Neural cell (in vitro differentiated cells): Measurements from ENCODE around the gene TPSAB1. TPM values are rescaled to one million over a fixed set of nuclear protein-coding genes. Genes with fewer than 3 reads are reported as not detected.

ENCODE experiments used
- H2AFZ ChIP-seq: fragments of 200-600, 300-800 bp; sonication (generic), shearing (Covaris generic); 2 replicates; pipeline ENCODE4 v1.6.0; 2014; ENCODE audit warnings: low read depth, mild to moderate bottlenecking, antibody characterized with exemption, low read length, moderate library complexity
- H3F3A ChIP-seq: fragments of 200-600 bp; shearing (Covaris generic); 2 replicates; pipeline ENCODE4 v1.6.1; 2016; ENCODE audit warnings: mild to moderate bottlenecking, moderate library complexity, mixed read lengths, antibody characterized with exemption, low read length; ENCODE audit not compliant: insufficient read depth, poor library complexity, severe bottlenecking
- H3K27ac ChIP-seq: fragments of 200-600, 300-800 bp; sonication (generic), shearing (Covaris generic); 2 replicates; pipeline ENCODE4 v1.5.1; 2014; ENCODE audit warnings: mild to moderate bottlenecking, low read length, moderate library complexity
- H3K27me3 ChIP-seq: fragments of 300-800, 200-600 bp; sonication (generic), shearing (Covaris generic); 2 replicates; pipeline ENCODE4 v1.6.0; 2014; ENCODE audit warnings: mild to moderate bottlenecking, low read depth, low read length, moderate library complexity; ENCODE audit not compliant: insufficient read depth
- H3K36me3 ChIP-seq: fragments of 300-800, 200-600 bp; sonication (generic), shearing (Covaris generic); 2 replicates; pipeline ENCODE4 v1.5.1; 2014; ENCODE audit warnings: mild to moderate bottlenecking, antibody characterized with exemption, low read length, moderate library complexity; ENCODE audit not compliant: insufficient read depth
- H3K4me2 ChIP-seq: fragments of 300-800, 200-600 bp; sonication (generic), shearing (Covaris generic); 2 replicates; pipeline ENCODE4 v1.6.0; 2014; ENCODE audit warnings: mild to moderate bottlenecking, low read length
- H3K4me3 ChIP-seq: fragments of 300-800, 200-600 bp; sonication (generic), shearing (Covaris generic); 2 replicates; pipeline ENCODE4 v1.5.1; 2014; ENCODE audit warnings: mild to moderate bottlenecking, low read length, moderate library complexity
- H3K79me2 ChIP-seq: fragments of 200-600 bp; shearing (Covaris generic); replicated peaks from 2 replicates; pipeline ENCODE4 v1.6.0; 2014; ENCODE audit warnings: mild to moderate bottlenecking, low read length, moderate library complexity; ENCODE audit not compliant: insufficient read depth
- H3K9ac ChIP-seq: fragments of 300-800, 200-600 bp; sonication (generic), shearing (Covaris generic); 2 replicates; pipeline ENCODE4 v1.6.1; 2016; ENCODE audit warnings: mild to moderate bottlenecking, low read length, mixed read lengths
- H3K9me2 ChIP-seq: fragments of 200-600 bp; shearing (Covaris generic); 2 replicates; pipeline ENCODE4 v1.6.1; 2016; ENCODE audit warnings: mild to moderate bottlenecking, low read length, mixed read lengths; ENCODE audit not compliant: insufficient read depth
- H3K9me3 ChIP-seq: fragments of 200-600, 300-800 bp; sonication (generic), shearing (Covaris generic); 2 replicates; pipeline ENCODE4 v1.6.1; 2016; ENCODE audit warnings: mild to moderate bottlenecking, mixed run types, low read length, moderate library complexity, mixed read lengths
- H4K20me1 ChIP-seq: fragments of 200-600 bp; shearing (Covaris generic); 2 replicates; pipeline ENCODE4 v1.6.1; 2016; ENCODE audit warnings: mild to moderate bottlenecking, mixed run types; ENCODE audit not compliant: insufficient read depth
- EP300 ChIP-seq: fragments of 450-650 bp; conservative IDR thresholded peaks from 2 replicates; pipeline ENCODE4 v1.6.1; 2014; ENCODE audit warnings: antibody characterized with exemption, mild to moderate bottlenecking, moderate library complexity; ENCODE audit not compliant: poor library complexity, severe bottlenecking
- EZH2 ChIP-seq: fragments of 200-600, 300-800 bp; shearing (Covaris generic), sonication (generic); IDR thresholded peaks from 2 replicates; pipeline ENCODE4 v1.6.1; 2014; ENCODE audit warnings: antibody characterized with exemption, low read length, borderline replicate concordance, mild to moderate bottlenecking; ENCODE audit not compliant: insufficient read depth, poor library complexity, severe bottlenecking
- MXI1 ChIP-seq: fragments of 450-650 bp; conservative IDR thresholded peaks from 2 replicates; pipeline ENCODE4 v1.6.1; 2014; ENCODE audit warnings: antibody characterized with exemption, mild to moderate bottlenecking; ENCODE audit not compliant: poor library complexity, severe bottlenecking
- POLR2AphosphoS5 ChIP-seq: IDR thresholded peaks from 2 replicates; pipeline ENCODE4 v1.6.1; 2012
- RAD21 ChIP-seq: fragments of 450-650 bp; conservative IDR thresholded peaks from 2 replicates; pipeline ENCODE4 v1.6.1; 2014; ENCODE audit warnings: antibody characterized with exemption, mild to moderate bottlenecking, moderate library complexity
- SMC3 ChIP-seq: fragments of 450-650 bp; conservative IDR thresholded peaks from 2 replicates; pipeline ENCODE4 v1.6.1; 2014; ENCODE audit warnings: antibody characterized with exemption, mild to moderate bottlenecking, moderate library complexity; ENCODE audit not compliant: poor library complexity
- TAF1 ChIP-seq: IDR thresholded peaks from 2 replicates; pipeline ENCODE4 v1.6.1; 2012; ENCODE audit warnings: low read depth
- polyA plus RNA-seq: library from polyadenylated mRNA; depleted of rRNA; stranded (reverse); fragments of >200 nt; gene quantifications from 2 replicates; pipeline ENCODE4 v1.2.3, GENCODE V29; 2014
- TF ChIP-seq, protein P1 (sequence below): fragments of 450-650 bp; IDR thresholded peaks from 2 replicates; pipeline ENCODE4 v1.5.1; 2014; ENCODE audit warnings: antibody characterized with exemption, mild to moderate bottlenecking, moderate library complexity; ENCODE audit not compliant: poor library complexity, severe bottlenecking
- TF ChIP-seq, protein P2 (sequence below): IDR thresholded peaks from 2 replicates; pipeline ENCODE4 v1.6.1; 2012; ENCODE audit warnings: borderline replicate concordance

Gene TPSAB1
- polyA plus RNA-seq, 1 donor from 2014 or later = not detected

DNA sequence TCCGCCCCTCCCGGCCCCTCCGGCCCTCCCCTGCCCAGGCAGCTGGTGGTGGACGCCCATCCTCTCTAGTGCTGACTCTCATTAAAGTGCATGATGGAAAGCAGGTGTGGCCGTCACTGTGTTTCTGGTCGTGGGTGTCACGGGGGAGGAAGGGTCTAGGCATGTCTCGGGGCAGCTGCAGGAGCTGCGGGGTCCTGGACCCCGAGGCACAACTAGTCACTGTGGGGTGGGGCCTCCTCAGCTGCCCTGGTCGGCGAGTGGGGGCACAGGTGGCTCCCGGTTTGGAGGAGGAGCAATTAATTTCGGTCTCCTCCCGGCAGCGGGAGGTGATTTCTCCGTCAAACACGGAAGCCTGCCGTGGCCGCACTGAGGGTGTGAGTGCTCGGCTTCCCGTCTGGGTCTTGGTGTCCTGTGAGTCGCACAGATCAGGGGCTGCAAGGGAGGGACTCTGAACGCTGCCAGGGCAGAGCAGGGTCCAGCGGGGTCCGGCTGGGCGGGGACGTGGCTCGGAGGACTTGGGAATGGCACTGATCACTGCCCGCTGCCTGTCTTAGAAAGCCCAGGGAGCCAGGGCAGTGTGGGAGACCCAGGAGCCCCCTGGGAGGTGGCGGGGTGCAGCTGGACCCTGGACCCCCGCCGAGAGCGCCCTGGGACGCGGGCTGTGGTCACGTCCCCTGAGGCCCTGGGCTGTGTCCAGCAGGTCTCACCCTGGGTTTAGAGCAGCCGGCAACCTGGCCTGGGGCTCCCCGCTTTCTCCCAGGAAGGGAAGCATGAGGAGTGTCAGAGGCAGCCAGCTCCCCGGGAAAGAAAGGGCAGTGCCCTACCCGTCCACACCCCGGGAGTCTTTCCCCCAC lies 18.6 kb downstream of the TPSAB1 start:
- H3K4me3 ChIP-seq = no peak overlapping the region
- H3K36me3 ChIP-seq = no peaks in the 10 kb centered on the region
- H2AFZ ChIP-seq = no peak overlapping the region
- no peaks in the 10 kb centered on the region for H4K20me1 ChIP-seq
- H3K27ac ChIP-seq = no peak overlapping the region
- H3K9me3 ChIP-seq = no peaks in the 10 kb centered on the region
- H3K9ac ChIP-seq = no peak overlapping the region
- peaks cover 15% of the 10 kb centered on the region for H3K27me3 ChIP-seq
- no peak for TF ChIP-seq RAD21
- no peak for TF ChIP-seq SMC3
- TF ChIP-seq, protein P1, sequence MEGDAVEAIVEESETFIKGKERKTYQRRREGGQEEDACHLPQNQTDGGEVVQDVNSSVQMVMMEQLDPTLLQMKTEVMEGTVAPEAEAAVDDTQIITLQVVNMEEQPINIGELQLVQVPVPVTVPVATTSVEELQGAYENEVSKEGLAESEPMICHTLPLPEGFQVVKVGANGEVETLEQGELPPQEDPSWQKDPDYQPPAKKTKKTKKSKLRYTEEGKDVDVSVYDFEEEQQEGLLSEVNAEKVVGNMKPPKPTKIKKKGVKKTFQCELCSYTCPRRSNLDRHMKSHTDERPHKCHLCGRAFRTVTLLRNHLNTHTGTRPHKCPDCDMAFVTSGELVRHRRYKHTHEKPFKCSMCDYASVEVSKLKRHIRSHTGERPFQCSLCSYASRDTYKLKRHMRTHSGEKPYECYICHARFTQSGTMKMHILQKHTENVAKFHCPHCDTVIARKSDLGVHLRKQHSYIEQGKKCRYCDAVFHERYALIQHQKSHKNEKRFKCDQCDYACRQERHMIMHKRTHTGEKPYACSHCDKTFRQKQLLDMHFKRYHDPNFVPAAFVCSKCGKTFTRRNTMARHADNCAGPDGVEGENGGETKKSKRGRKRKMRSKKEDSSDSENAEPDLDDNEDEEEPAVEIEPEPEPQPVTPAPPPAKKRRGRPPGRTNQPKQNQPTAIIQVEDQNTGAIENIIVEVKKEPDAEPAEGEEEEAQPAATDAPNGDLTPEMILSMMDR = no peak
- TF ChIP-seq, protein P2, sequence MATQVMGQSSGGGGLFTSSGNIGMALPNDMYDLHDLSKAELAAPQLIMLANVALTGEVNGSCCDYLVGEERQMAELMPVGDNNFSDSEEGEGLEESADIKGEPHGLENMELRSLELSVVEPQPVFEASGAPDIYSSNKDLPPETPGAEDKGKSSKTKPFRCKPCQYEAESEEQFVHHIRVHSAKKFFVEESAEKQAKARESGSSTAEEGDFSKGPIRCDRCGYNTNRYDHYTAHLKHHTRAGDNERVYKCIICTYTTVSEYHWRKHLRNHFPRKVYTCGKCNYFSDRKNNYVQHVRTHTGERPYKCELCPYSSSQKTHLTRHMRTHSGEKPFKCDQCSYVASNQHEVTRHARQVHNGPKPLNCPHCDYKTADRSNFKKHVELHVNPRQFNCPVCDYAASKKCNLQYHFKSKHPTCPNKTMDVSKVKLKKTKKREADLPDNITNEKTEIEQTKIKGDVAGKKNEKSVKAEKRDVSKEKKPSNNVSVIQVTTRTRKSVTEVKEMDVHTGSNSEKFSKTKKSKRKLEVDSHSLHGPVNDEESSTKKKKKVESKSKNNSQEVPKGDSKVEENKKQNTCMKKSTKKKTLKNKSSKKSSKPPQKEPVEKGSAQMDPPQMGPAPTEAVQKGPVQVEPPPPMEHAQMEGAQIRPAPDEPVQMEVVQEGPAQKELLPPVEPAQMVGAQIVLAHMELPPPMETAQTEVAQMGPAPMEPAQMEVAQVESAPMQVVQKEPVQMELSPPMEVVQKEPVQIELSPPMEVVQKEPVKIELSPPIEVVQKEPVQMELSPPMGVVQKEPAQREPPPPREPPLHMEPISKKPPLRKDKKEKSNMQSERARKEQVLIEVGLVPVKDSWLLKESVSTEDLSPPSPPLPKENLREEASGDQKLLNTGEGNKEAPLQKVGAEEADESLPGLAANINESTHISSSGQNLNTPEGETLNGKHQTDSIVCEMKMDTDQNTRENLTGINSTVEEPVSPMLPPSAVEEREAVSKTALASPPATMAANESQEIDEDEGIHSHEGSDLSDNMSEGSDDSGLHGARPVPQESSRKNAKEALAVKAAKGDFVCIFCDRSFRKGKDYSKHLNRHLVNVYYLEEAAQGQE = no peak
- TF ChIP-seq TAF1 = no peak
- no peak for TF ChIP-seq EP300
- TF ChIP-seq EZH2 = no peak
- TF ChIP-seq POLR2AphosphoS5 = no peak
- no peak for TF ChIP-seq MXI1
- H3F3A ChIP-seq = no peaks in the 10 kb centered on the region
- H3K4me2 ChIP-seq = no peak overlapping the region
- no peaks in the 10 kb centered on the region for H3K79me2 ChIP-seq
- H3K9me2 ChIP-seq = no peaks in the 10 kb centered on the region

GRCh38 chr16:1259760-1260068 lies 19.2 kb downstream of the TPSAB1 start:
- Histone ChIP-seq H2AFZ (no peak overlapping the region), H3F3A (no peaks in the 10 kb centered on the region), H3K36me3 (no peaks in the 10 kb centered on the region), H3K27me3 (peaks cover 15% of the 10 kb centered on the region), H3K4me2 (no peak overlapping the region), H3K79me2 (no peaks in the 10 kb centered on the region), H3K9me3 (no peaks in the 10 kb centered on the region), H3K4me3 (no peak overlapping the region), H4K20me1 (no peaks in the 10 kb centered on the region), H3K9me2 (no peaks in the 10 kb centered on the region), H3K9ac (no peak overlapping the region), H3K27ac (no peak overlapping the region)
- no peak for TF ChIP-seq EP300
- no peak for TF ChIP-seq POLR2AphosphoS5
- TF ChIP-seq TAF1 = no peak
- TF ChIP-seq SMC3 = no peak
- no peak for TF ChIP-seq EZH2
- TF ChIP-seq, protein P2 = no peak
- no peak for TF ChIP-seq MXI1
- TF ChIP-seq, protein P1 = no peak
